Cardiac muscle cell (in vitro differentiated cells and primary cell): Measurements from ENCODE around the gene HSBP1L1. TPM values are rescaled to one million over a fixed set of nuclear protein-coding genes. Genes with fewer than 3 reads are reported as not detected.

Source experiments
- DNase-seq, 2 donors: peaks; one replicate each; pipeline versions ENCODE4 v3.0.0 to v3.0.0-alpha.2; 2010 to 2017; ENCODE audit warnings: low read depth in 1 of 2, low spot score in 1 of 2
- H3K27ac ChIP-seq: fragments of 200-600 bp; sonication (generic); 2 replicates; pipeline ENCODE4 v1.5.1; 2016
- H3K27me3 ChIP-seq: fragments of 200-600 bp; sonication (generic); 2 replicates; pipeline ENCODE4 v1.6.0; 2016; ENCODE audit warnings: control low read depth
- H3K36me3 ChIP-seq: fragments of 200-600 bp; sonication (generic); 2 replicates; pipeline ENCODE4 v1.5.1; 2016; ENCODE audit warnings: control low read depth
- H3K4me1 ChIP-seq: fragments of 200-600 bp; sonication (generic); 2 replicates; pipeline ENCODE4 v1.8.1; 2017; ENCODE audit warnings: low read depth, mild to moderate bottlenecking, mixed run types
- H3K4me3 ChIP-seq: fragments of 200-600 bp; sonication (generic); 2 replicates; pipeline ENCODE4 v1.5.1; 2016; ENCODE audit warnings: mild to moderate bottlenecking
- H3K9me3 ChIP-seq: fragments of 200-600 bp; sonication (generic); 2 replicates; pipeline ENCODE4 v1.5.1; 2017; ENCODE audit warnings: low read depth, mild to moderate bottlenecking, control low read depth
- polyA plus RNA-seq: library from polyadenylated mRNA; unstranded; fragments of >200 nt; fragmentation: Nextera tagmentation; extraction: Ambion mirVana; gene quantifications from 2 replicates; pipeline ENCODE4 v1.2.1, GENCODE V29; 2016
- total RNA-seq: library from RNA; depleted of rRNA; stranded (reverse); fragments of >200 nt; gene quantifications from 2 replicates; pipeline ENCODE4 v1.2.3, GENCODE V29; 2016
- TF ChIP-seq, protein P1 (sequence below): IDR thresholded peaks from 2 replicates; pipeline ENCODE4 v1.5.1; 2012; ENCODE audit warnings: low read depth, mild to moderate bottlenecking, low read length

HSBP1L1 gene
- total and polyA plus RNA-seq, 2 experiments from 2014 or later: 4.0 to 6.3 TPM

DNA sequence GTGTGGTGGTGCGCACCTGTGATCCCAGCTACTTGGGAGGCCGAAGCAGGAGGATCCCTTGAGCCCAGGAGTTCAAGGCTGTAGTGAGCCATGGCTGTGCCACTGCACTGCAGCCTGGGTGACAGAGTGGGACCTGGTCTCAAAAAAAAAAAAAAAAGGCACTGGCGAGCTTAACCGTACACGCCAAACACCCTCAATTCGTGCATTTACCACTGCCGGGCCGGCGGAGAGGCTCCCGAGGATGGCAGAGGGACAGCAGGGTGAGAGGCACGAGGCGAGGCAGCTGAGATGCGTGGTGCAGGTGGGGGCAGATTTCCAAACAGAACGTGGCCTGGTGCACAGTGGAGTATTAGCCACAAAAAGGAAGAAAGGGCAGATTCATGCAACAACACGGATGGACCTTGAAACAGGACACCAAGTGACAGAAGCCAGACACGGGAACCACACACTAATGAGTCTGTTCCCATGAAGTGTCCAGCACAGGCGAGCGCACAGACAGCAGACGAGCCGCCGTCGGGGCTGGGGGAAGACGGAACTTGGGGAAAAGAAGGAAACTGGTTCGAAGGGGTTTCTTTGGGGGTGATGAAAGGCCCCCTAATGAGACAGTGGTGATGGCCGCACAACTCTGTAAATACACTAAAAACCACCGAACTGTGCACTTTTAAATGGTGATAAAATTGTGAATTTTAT, 40.4 kb upstream of the HSBP1L1 start:
- no peaks in the 10 kb centered on the region for H3K27me3 ChIP-seq
- TF ChIP-seq, protein P1, sequence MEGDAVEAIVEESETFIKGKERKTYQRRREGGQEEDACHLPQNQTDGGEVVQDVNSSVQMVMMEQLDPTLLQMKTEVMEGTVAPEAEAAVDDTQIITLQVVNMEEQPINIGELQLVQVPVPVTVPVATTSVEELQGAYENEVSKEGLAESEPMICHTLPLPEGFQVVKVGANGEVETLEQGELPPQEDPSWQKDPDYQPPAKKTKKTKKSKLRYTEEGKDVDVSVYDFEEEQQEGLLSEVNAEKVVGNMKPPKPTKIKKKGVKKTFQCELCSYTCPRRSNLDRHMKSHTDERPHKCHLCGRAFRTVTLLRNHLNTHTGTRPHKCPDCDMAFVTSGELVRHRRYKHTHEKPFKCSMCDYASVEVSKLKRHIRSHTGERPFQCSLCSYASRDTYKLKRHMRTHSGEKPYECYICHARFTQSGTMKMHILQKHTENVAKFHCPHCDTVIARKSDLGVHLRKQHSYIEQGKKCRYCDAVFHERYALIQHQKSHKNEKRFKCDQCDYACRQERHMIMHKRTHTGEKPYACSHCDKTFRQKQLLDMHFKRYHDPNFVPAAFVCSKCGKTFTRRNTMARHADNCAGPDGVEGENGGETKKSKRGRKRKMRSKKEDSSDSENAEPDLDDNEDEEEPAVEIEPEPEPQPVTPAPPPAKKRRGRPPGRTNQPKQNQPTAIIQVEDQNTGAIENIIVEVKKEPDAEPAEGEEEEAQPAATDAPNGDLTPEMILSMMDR: no peak
- no peaks in the 10 kb centered on the region for H3K36me3 ChIP-seq
- DNase-seq: no peak
- no peaks in the 10 kb centered on the region for H3K4me1 ChIP-seq
- H3K4me3 ChIP-seq: no peak overlapping the region
- no peaks in the 10 kb centered on the region for H3K9me3 ChIP-seq
- no peak overlapping the region for H3K27ac ChIP-seq

DNA sequence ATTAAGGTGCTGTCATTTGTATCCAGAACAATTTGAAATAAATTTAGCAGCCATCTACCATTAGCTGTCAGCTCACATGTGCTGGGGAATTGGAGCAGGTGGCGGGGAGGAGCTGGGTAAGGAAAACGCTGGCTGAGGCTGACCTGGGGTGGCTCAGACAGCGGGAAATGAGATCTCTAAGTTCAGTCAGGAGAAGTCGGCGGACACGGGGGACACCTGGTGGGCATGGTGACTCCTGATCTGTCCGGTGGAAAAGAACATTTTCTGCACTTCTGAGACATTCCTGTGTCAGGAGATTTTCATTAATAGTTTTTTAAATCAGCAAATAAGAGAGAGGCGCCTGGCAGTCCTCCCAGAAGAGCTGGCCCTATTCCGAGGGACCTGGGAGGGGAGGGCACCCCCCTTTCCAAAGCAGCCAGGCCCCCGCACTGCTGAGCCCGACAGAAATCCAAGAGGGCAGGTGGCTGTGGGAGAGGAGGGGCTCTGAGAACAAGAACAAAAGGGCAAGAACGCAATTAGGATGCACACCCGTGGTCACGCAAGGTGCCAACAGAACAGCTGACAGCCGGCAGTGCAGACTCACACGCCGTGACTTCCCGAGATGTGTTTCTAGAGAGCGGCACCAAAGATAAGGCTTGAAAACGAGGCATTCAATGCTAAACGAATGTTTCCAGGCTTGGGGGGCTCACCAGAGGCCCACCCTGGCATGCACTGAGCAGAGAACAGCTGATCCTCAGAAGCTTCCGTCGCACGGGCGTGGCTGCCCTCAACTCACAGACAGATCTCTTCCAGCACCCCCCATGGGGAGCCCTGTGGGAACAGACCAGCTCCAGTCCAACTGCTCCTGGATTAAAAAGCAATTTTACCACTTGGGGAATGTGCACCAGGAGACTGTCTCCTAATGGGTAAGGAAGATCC, 39.4 kb upstream of the HSBP1L1 start:
- no peak for DNase-seq
- H3K4me1 ChIP-seq: no peaks in the 10 kb centered on the region
- no peaks in the 10 kb centered on the region for H3K27me3 ChIP-seq
- no peaks in the 10 kb centered on the region for H3K9me3 ChIP-seq
- H3K4me3 ChIP-seq: no peak overlapping the region
- H3K27ac ChIP-seq: no peak overlapping the region
- TF ChIP-seq, protein P1: no peak
- H3K36me3 ChIP-seq: no peaks in the 10 kb centered on the region

DNA sequence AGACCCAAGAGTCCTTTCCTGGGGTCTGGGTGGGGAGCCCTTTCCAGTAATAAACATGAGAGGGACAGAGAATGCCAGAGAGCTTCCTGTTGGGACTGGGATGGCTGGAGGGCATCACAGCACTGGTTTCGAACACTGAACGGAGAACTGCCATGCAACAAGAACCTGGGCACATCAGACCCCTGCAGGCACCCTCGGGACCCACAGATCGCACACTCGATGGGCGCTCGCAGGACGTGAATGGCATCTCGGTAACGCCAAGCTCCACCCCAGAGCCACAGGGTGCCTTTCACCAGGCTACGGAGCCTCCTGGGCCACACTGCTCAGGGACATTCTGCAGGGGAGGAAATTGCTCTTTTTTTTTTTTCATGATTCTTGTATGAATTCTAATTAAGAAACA, 38.1 kb upstream of the HSBP1L1 start:
- no peak overlapping the region for H3K4me3 ChIP-seq
- TF ChIP-seq, protein P1: no peak
- no peaks in the 10 kb centered on the region for H3K36me3 ChIP-seq
- H3K27ac ChIP-seq: no peak overlapping the region
- no peaks in the 10 kb centered on the region for H3K4me1 ChIP-seq
- H3K27me3 ChIP-seq: no peaks in the 10 kb centered on the region
- H3K9me3 ChIP-seq: no peaks in the 10 kb centered on the region
- DNase-seq: no peak

DNA sequence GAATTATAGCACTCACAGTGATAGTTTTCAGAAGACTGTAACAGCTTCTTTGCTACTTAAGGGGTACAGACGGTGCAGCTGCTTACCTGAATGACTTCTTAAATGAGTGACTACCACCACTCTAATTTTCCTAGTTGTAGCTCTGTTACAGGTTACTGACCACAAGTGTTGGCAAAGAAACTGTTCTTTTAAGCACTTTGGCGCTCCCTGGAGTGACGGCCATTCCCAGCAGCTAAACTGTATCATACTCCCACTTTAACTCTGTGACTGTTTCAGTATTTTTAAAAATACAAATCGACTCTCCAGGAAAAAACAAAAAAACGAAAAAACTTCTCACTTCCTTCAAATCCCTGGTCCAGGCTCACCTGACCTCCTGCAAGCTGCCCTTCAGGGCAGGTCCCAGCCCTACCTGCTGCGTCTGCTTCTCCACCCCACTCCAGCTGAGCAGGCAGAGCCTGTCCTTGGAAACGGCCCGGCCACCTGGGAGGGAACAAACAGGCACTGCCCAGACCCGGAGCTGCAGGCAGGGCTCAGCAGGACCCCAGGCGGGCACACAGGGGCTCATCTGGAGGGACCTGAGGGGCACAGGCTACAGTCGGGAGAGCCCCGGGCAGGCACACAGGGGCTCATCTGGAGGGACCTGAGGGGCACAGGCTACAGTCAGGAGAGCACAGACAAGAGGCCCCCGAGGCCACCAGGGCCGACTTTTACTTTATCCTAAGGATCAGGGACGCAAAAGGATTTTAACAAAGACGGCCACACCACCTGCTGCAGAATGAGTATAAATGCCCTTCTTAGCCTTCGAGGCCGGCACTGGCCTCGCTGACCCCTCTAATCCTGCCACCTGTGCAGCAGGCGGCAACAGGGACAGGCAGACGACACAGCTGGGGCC, 37.5 kb upstream of the HSBP1L1 start:
- Histone ChIP-seq H3K4me1 (no peaks in the 10 kb centered on the region), H3K36me3 (no peaks in the 10 kb centered on the region), H3K27ac (no peak overlapping the region), H3K4me3 (no peak overlapping the region), H3K27me3 (no peaks in the 10 kb centered on the region), H3K9me3 (no peaks in the 10 kb centered on the region)
- no peak for DNase-seq
- TF ChIP-seq, protein P1: no peak
